Posterior cingulate gyrus (tissue), 11 donors: ENCODE measurements around the gene MKI67.
A peak's percentile ranks its signal among the peaks of the same experiment; 100 is the strongest.

ENCODE experiments used
- DNase-seq, 10 donors: peaks; one replicate each; pipeline versions ENCODE4 v3.0.0 to v3.0.0-alpha.2; 2020 to 2021; ENCODE audit warnings: mixed read lengths in 3 of 10
- intact Hi-C: fragments of 100-400 bp; cut with DNase I; formaldehyde crosslinking; loops from one replicate; pipeline ENCODE4 v1.15.1; 2023

MKI67 gene

GRCh38 chr10:128056303-128057050 is 69.7 kb downstream of the MKI67 start:
- intact Hi-C loops, result no loop called here
- DNase-seq, result peak in 3 of 10 donors; percentile 42 to 73 (median 72)

GRCh38 chr10:128055061-128055868 is 71.0 kb downstream of the MKI67 start:
- DNase-seq, result peak in 2 of 10 donors; percentile 40 to 72
- intact Hi-C loops, result no loop called here

DNA sequence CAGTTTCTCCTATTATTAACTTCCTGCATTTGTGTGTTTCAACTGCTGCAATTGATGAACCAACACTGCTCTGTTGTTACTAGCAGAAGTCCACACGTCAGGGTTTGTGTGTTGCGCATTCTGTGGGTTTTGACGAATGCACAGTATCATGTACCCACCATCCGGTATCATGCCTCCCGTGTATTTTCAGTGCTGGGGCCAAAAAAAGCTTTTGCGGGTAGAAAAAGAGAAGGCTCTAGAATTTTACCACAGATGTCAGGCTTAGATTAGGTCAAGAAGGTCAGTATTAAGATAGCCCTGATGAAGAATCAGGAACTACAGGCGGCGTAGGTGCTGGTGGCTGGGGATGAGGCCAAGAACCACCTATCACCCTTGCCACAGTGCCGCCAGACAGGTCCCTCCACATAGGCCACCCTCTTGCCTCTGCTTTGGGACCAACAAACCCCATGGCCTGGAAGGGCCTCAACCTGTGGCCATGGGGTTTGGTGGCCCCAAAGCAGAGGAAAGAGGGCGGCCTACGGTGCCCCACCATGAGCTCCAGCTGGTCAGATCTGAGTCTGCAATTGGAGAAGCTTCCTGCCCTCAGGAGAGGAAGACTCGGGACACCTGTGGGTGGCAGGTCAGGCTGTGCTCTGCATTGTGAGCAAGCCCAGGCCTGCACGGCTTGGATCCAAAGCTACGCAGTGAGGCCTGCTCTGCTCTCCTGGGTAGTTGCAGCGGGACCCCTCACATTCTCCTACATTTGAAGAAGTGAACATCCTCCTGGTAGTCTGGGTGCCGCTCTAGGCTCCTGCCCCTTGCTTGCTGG is 71.9 kb downstream of the MKI67 start:
- intact Hi-C loops, result no loop called here
- peak in 3 of 10 donors; percentile 17 to 49 (median 45) for DNase-seq

DNA sequence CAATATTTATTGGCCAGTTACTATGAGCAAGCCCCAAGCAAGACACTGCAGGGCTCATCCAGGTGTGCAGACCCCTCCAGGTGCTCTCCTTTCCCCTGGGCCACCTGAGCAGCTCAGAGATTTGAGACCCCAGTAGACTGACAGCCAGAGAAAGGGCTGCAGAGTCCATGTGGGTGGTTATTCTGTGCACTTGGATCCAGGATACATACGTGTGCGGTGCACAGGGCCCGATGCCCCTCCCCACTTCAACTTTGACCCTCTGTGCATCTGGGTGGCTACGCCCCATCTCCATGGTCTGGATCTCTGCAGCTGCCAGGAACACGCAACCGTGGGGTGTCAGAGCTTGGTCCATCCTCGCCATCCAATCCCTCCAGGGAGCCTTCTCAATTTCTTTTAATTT is 72.9 kb downstream of the MKI67 start:
- peak in 2 of 10 donors; percentile 45 to 67 for DNase-seq
- intact Hi-C loops, result no loop called here

GRCh38 chr10:128052696-128053095 is 73.5 kb downstream of the MKI67 start:
- intact Hi-C loops, result no loop called here
- peak in 2 of 10 donors; percentile 55 to 68 for DNase-seq

GRCh38 chr10:128051548-128051947 is 74.7 kb downstream of the MKI67 start:
- DNase-seq, result peak in 1 of 10 donors; percentile 37
- intact Hi-C loops, result no loop called here

GRCh38 chr10:128050936-128051335 is 75.3 kb downstream of the MKI67 start:
- intact Hi-C loops, result no loop called here
- peak in 2 of 10 donors; percentile 5 to 27 for DNase-seq

DNA sequence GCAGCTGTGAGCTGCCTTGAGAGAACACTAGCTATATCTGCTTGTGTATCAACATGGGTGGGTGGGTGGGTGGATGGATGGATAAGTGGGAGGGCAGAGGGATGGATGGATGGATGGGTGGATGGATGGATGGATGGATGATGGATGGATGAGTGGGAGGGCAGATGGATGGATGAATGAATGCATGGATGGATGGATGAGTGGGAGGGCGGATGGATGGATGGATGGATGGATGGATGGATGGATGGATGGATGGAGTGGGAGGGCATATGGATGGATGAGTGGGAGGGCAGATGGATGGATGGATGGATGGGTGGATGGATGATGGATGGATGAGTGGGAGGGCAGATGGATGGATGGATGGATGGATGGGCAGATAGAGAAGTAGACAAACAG is 76.1 kb downstream of the MKI67 start:
- peak in 1 of 10 donors; percentile 8 for DNase-seq
- intact Hi-C loops, result no loop called here

DNA sequence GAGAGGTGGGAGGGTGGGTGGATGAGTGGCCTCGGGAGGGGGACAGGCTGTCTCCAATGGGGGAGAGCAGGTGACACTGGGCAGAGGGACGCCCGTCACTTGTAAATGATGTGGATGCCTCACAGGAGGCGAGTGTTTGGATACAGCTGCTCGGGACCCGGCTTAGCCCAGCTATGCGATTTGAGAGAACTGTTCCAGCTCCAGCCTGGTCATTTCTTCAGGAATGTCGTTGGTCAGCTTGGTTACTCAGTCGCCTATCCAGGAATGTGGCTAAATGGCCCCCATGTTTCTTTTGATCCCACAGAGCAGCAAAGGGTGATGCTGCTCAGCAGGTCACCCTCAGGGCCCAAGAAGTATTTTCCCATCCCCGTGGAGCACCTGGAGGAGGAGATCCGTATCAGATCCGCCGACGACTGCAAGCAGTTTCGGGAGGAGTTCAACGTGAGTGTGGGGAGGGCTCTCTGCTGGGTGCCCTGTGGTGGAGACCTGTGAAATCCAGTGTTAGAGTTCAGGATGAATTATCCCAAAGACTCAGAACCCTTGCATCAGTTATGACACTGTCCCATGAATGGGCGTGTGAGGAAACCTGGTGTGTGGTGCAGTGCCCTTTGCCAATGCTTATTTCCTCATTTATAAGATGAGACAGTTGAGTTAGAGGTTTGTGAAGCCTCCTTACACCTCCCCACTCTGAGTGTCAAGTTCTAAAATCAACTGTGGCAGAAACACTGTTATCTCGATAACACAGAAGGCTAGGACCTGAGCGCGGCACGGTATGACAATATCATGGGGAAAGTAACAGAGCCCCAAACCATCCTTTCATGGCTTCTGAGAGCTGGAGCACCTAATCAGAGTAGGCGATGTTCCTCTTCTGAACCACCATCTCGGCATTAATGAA is 76.8 kb downstream of the MKI67 start:
- peak in 3 of 10 donors; percentile 34 to 76 (median 50) for DNase-seq
- intact Hi-C loops, result no loop called here

DNA sequence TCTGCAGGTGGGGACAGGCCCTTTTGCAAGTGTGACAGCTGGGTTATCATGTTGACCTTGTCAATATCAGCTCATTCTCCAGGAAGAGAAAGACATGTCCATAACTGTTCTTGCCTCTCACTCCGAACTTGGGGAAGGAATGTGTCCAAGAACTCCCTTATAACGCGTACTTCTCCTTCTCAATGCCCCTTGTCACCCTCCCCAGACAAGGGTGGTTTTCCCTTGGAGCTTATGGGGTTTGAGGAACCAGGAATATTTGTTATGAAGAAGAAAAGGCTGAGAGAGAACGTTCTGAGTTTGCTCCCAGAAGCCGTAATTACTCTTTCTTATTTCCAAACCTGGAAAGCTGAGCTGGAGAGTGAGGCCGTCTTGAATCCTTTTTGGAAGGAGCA is 77.4 kb downstream of the MKI67 start:
- intact Hi-C loops, result no loop called here
- DNase-seq, result no peak

DNA sequence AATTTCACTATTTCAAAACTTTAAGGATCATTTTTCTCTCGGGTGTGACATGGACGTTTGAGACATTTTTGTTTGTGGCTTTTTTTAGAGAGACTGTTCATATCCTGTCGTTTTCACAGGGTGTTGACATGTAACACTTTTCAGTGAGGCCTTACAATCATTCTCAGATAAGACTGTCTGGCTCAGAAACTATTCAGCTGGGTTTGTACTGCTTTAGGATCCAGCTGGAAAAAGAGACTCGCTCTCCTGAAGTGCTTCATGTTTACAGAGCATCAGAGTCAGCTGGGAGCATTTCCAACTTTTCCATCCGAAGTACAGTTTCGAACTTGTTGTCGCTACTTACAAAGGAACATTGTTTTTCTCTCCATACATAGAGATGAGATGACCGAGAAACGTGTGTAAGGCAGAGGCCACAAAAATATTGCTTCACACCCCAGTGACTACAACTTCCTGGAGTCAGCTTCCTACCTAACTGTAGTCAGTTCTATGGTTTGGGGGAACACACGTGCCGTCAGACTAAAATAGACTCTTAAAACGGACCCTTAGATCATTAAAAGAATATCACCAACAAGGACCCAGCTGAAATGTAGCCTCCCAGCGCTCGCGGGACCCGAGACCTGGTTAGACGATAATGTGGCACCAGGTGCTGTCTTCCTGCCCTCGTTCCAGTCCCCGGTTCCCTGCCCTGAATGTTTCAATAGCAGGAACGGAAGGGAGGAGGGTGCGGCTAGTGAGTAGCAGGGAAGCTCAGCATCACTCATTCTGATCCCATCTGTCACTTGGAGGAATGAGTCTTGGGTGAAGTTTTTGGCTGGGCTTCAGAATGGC is 78.0 kb downstream of the MKI67 start:
- intact Hi-C loops, result no loop called here
- peak in 3 of 10 donors; percentile 45 to 55 (median 47) for DNase-seq

DNA sequence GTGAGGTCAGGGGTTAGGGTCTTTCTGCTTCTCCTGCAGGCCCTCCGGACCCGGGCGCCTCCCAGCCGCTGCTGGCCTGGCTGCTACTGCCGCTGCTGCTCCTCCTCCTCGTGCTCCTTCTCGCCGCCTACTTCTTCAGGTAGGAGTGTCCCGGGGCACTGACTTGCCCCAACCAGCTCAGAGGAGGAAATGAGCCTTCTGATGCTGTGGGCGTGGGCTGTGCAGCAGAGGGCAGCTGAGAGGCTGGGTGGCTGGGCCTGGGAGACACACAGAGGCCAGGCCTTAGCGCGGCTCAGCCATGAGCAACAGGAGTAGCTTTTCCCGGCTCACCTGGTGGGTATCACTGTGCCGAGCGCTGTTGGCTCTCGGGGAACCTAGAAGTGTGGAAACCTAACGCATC is 78.9 kb downstream of the MKI67 start:
- peak in 4 of 10 donors; percentile 24 to 92 (median 75) for DNase-seq
- intact Hi-C loops, result no loop called here

- peak in 2 of 10 donors; percentile 48 to 64 for DNase-seq
- intact Hi-C loops, result no loop called here
Measured at GRCh38 chr10:128046953-128047290, 79.3 kb downstream of the MKI67 start.
